ENCODE results near the gene LILRB2.

GRCh38 chr19:54266133-54266532 is 14.8 kb downstream of the LILRB2 start:
- peak; percentile 88 for TF ChIP-seq CTCF (IDR thresholded peaks at IDR 0.05)
- TF ChIP-seq ZFX (IDR thresholded peaks at IDR 0.05; ENCODE audit: borderline replicate concordance) = no peak

Measured in 22Rv1 (cell line).